ENCODE data around the gene NR0B1. TPM values are rescaled to one million over a fixed set of nuclear protein-coding genes. Genes with fewer than 3 reads are reported as not detected.

Gene NR0B1
- total and polyA plus RNA-seq, 2 of the 4 experiments (the other 2 are of a cell fraction) = not detected

- POLR2A ChIA-PET (ENCODE audit: unreplicated experiment) = no interaction called here
- Histone ChIP-seq H3K14ac (replicated peaks; ENCODE audit: low read depth, low read length) (no peak overlapping the region), H2BK20ac (ENCODE audit: low read depth, low read length) (no peak overlapping the region), H2BK15ac (ENCODE audit: low read depth, low read length) (no peak overlapping the region), H3K9ac (ENCODE audit: low read depth, low read length) (no peak overlapping the region), H2BK120ac (ENCODE audit: low read depth, low read length) (no peak overlapping the region), H3K4me1 (ENCODE audit: control insufficient read depth, insufficient read depth, low read length) (no peaks in the 10 kb centered on the region), H3K18ac (ENCODE audit: low read depth, low read length) (no peak overlapping the region), H3K27me3 (ENCODE audit: control insufficient read depth, insufficient read depth, low read length) (no peaks in the 10 kb centered on the region), H3K56ac (ENCODE audit: extremely low read depth, insufficient read depth, low read length) (no peak overlapping the region), H2AK5ac (ENCODE audit: low read depth, low read length) (no peak overlapping the region), H3K9me3 (ENCODE audit: control insufficient read depth, insufficient read depth, low read length) (no peaks in the 10 kb centered on the region), H4K5ac (ENCODE audit: low read depth, low read length) (no peak overlapping the region), H3K4me2 (ENCODE audit: low read depth, low read length) (no peak overlapping the region), H3K4me3 (ENCODE audit: insufficient read depth, low read depth, low read length) (no peak overlapping the region), H4K8ac (ENCODE audit: low read depth in 2 of 2, low read length in 2 of 2) (no peak overlapping the region), H4K20me1 (ENCODE audit: insufficient read depth, low read length) (no peaks in the 10 kb centered on the region), H3K36me3 (ENCODE audit: control insufficient read depth, insufficient read depth, low read length) (no peaks in the 10 kb centered on the region), H2BK5ac (ENCODE audit: low read depth, low read length, poor library complexity, severe bottlenecking) (no peak overlapping the region), H4K91ac (ENCODE audit: insufficient read depth, low read depth, low read length) (no peak overlapping the region), H3K27ac (ENCODE audit: insufficient read depth, low read length) (no peak overlapping the region), H3K79me1 (ENCODE audit: low read depth in 1 of 2, low read length in 2 of 2) (no peaks in the 10 kb centered on the region), H2AFZ (replicated peaks; ENCODE audit: low read length, poor library complexity) (no peak overlapping the region), H3K23ac (ENCODE audit: low read depth, low read length) (no peak overlapping the region), H3K9me1 (ENCODE audit: insufficient read depth, low read length) (no peaks in the 10 kb centered on the region), H3K4ac (ENCODE audit: low read depth, low read length) (no peak overlapping the region), H2AK9ac (replicated peaks; ENCODE audit: low read depth, low read length, poor library complexity) (no peak overlapping the region)
- dilution Hi-C loops (cut with HindIII; ENCODE audit: low sequenced_read_pairs, unreplicated experiment) = no loop called here
- TF ChIP-seq CHD1 (IDR thresholded peaks at IDR 0.05; ENCODE audit: low read depth, low read length) = no peak
- no peak for TF ChIP-seq POLR2A (IDR thresholded peaks at IDR 0.05; ENCODE audit: low read depth, low read length)
- no peak for TF ChIP-seq RCOR1 (IDR thresholded peaks at IDR 0.05; ENCODE audit: insufficient replicate concordance, low read length)
- no peak for TF ChIP-seq USF2 (IDR thresholded peaks at IDR 0.05; ENCODE audit: low read depth, low read length)
- no peak for TF ChIP-seq MXI1 (IDR thresholded peaks at IDR 0.05; ENCODE audit: borderline replicate concordance, low read depth, low read length)
- no peak for TF ChIP-seq ELK1 (IDR thresholded peaks at IDR 0.05; ENCODE audit: borderline replicate concordance, low read depth, low read length)
- TF ChIP-seq FOS (IDR thresholded peaks at IDR 0.05; ENCODE audit: low read depth, low read length) = no peak
- no peak for TF ChIP-seq MAFK (IDR thresholded peaks at IDR 0.05; ENCODE audit: low read depth, low read length)
- no peak for TF ChIP-seq RFX5 (IDR thresholded peaks at IDR 0.05; ENCODE audit: low read depth, low read length)
- no peak for TF ChIP-seq NFE2L2 (IDR thresholded peaks at IDR 0.05; ENCODE audit: low read depth, low read length)
- TF ChIP-seq CEBPB (IDR thresholded peaks at IDR 0.05; ENCODE audit: low read depth, low read length) = no peak
- TF ChIP-seq RAD21 (IDR thresholded peaks at IDR 0.05; ENCODE audit: low read length) = peak; percentile 55
- TF ChIP-seq SMC3 (IDR thresholded peaks at IDR 0.05; ENCODE audit: low read depth, low read length) = peak; percentile 53
- TF ChIP-seq BHLHE40 (IDR thresholded peaks at IDR 0.05; ENCODE audit: low read depth, low read length) = no peak
- no peak for TF ChIP-seq MAZ (IDR thresholded peaks at IDR 0.05; ENCODE audit: borderline replicate concordance, low read depth, low read length)
- TF ChIP-seq CTCF (conservative IDR thresholded peaks at IDR 0.05; ENCODE audit: low read depth, low read length) = peak; percentile 41
- DNase-seq (peak; percentile 13), ATAC-seq (ENCODE audit: low read depth) (no peak)
- in situ Hi-C loops (cut with MboI; ENCODE audit: low sequenced_read_pairs) = loop anchor here (5.0 kb wide), 1 partner anchor 227 kb away; no protein-coding TSS in a partner anchor
- no TSS peak for BruUV-seq (replicated peaks)
- CTCF ChIA-PET = no interaction called here
- WGBS, 2 experiments (ENCODE audit: extremely low coverage in 2 of 2, insufficient read length in 1 of 2) = no CpG with 5 or more reads among the region's 1 CpG
- intact Hi-C loops (cut with micrococcal nuclease) = loop anchor here (1.0 kb wide), 3 partner anchors 133 to 229 kb away; no protein-coding TSS in a partner anchor
These were observed 33.7 kb downstream of the NR0B1 start for GRCh38 chrX:30275498-30275897.
